HepG2 (cell line): ENCODE results near the gene DPT. TPM values are rescaled to one million over a fixed set of nuclear protein-coding genes. Genes with fewer than 3 reads are reported as not detected.

Experiments
- GFI1 ChIP-seq: sonication (generic); formaldehyde crosslinking; IDR thresholded peaks from 2 replicates; pipeline ENCODE4 v1.5.0; 2020; ENCODE audit warnings: missing genetic modification reagents, mild to moderate bottlenecking, borderline replicate concordance
- HDAC2 ChIP-seq: sonication (generic); formaldehyde crosslinking; IDR thresholded peaks from 2 replicates; pipeline ENCODE4 v1.4.0; 2020; ENCODE audit warnings: missing genetic modification reagents
- PHF5A ChIP-seq: IDR thresholded peaks from one replicate; pipeline ENCODE4 v1.6.1; 2018; ENCODE audit warnings: low read depth, missing genetic modification reagents; ENCODE audit not compliant: unreplicated experiment
- PITX1 ChIP-seq: sonication (generic); formaldehyde crosslinking; IDR thresholded peaks from 2 replicates; pipeline ENCODE4 v1.5.1; 2020; ENCODE audit warnings: mild to moderate bottlenecking, missing genetic modification reagents
- ZC3H4 ChIP-seq: sonication (generic); formaldehyde crosslinking; IDR thresholded peaks from 2 replicates; pipeline ENCODE4 v1.4.0; 2020; ENCODE audit warnings: missing genetic modification reagents, borderline replicate concordance
- ZEB1 ChIP-seq: IDR thresholded peaks from 2 replicates; pipeline ENCODE4 v1.6.1; 2012; ENCODE audit warnings: mild to moderate bottlenecking, low read depth, inconsistent platforms; ENCODE audit not compliant: insufficient replicate concordance
- ZNF33B ChIP-seq: sonication (generic); formaldehyde crosslinking; IDR thresholded peaks from 2 replicates; pipeline ENCODE4 v1.5.1; 2020; ENCODE audit warnings: mild to moderate bottlenecking, missing genetic modification reagents
- polyA plus RNA-seq, 8 experiments: library from polyadenylated mRNA; depleted of rRNA in 3 of 8; stranded (reverse) in 7 of 8; unstranded in 1 of 8; fragments of >200 nt; fragmentation: Illumina TruSeq in 4 of 8; extraction: Trizol in 4 of 8; gene quantifications; 2 replicates each; pipeline versions ENCODE4 v1.2.1 to v1.2.3, GENCODE V29; 2011 to 2016; ENCODE audit warnings: low read depth in 4 of 8, missing spikeins in 1 of 8, mixed read lengths in 1 of 8; ENCODE audit not compliant: insufficient read depth in 1 of 8
- total RNA-seq, 5 experiments: library from RNA; depleted of rRNA; stranded (reverse); fragments of >200 nt; fragmentation: Illumina TruSeq; extraction: Trizol; gene quantifications; 2 replicates each; pipeline ENCODE4 v1.2.3, GENCODE V29; 2016; ENCODE audit warnings: low read depth in 1 of 5
- TF ChIP-seq, protein P1 (sequence below): sonication (generic); formaldehyde crosslinking; IDR thresholded peaks from 2 replicates; pipeline ENCODE4 v1.5.1; 2020; ENCODE audit warnings: mild to moderate bottlenecking, missing genetic modification reagents, borderline replicate concordance
- TF ChIP-seq, protein P2 (sequence below): sonication (generic); formaldehyde crosslinking; IDR thresholded peaks from 2 replicates; pipeline ENCODE4 v1.4.0; 2020; ENCODE audit warnings: missing genetic modification reagents
- TF ChIP-seq, protein P3 (sequence below): sonication (generic); formaldehyde crosslinking; IDR thresholded peaks from 2 replicates; pipeline ENCODE4 v1.4.0; 2020; ENCODE audit warnings: missing genetic modification reagents
- TF ChIP-seq, protein P4 (sequence below): sonication (generic); formaldehyde crosslinking; IDR thresholded peaks from 2 replicates; pipeline ENCODE4 v1.4.0; 2020; ENCODE audit warnings: missing genetic modification reagents, borderline replicate concordance
- TF ChIP-seq, protein P5 (sequence below): IDR thresholded peaks from 2 replicates; pipeline ENCODE4 v1.6.1; 2016; ENCODE audit warnings: missing compliant biosample characterization, missing genetic modification reagents, borderline replicate concordance
- TF ChIP-seq, protein P6 (sequence below): sonication (generic); formaldehyde crosslinking; IDR thresholded peaks from 2 replicates; pipeline ENCODE4 v1.8.0; 2022; ENCODE audit warnings: mild to moderate bottlenecking, missing genetic modification reagents, moderate library complexity
- TF ChIP-seq, protein P7 (sequence below): sonication (generic); formaldehyde crosslinking; IDR thresholded peaks from 2 replicates; pipeline ENCODE4 v1.8.1; 2023; ENCODE audit warnings: missing genetic modification reagents, inconsistent platforms, borderline replicate concordance

Gene DPT
- total and polyA plus RNA-seq, 2 of the 13 experiments (the other 11 are each of a cell fraction or from before 2014, with no cell fraction given), result 0.04 TPM; not detected in 1

DNA sequence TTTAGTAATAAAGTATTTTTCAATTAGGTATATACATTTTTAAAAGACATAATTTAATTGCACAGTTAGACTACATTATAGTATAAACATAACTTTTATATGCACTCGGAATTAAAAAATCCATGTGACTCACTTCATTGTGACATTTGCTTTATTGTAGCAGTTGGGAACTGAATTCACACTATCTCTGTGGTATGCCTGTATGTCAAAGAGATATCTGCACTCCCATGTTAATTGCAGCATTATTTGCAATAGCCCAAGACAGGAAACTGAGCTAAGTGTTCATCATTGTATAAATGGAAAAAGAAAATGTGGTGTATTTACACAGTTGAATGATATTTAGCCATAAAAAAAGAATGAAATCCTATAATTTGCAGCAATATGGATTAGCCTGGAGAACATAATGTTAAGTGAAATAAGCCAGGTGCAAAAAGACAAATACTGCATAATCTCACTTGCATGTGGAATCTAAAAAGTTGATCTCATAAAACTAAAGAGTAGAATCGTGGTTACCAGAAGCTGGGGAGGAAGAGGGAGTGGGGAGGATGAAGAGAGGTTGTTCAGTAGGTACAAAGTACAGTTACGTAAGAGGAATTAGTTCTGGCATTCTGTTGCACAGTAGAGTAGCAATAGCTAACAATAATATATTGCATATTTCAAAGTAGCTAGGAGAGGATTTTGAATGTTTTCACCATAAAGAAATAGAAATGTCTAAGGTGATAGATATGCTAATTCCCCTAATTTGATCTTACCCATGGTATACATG lies 64.8 kb downstream of the DPT start (continued):
- TF ChIP-seq, protein P1, sequence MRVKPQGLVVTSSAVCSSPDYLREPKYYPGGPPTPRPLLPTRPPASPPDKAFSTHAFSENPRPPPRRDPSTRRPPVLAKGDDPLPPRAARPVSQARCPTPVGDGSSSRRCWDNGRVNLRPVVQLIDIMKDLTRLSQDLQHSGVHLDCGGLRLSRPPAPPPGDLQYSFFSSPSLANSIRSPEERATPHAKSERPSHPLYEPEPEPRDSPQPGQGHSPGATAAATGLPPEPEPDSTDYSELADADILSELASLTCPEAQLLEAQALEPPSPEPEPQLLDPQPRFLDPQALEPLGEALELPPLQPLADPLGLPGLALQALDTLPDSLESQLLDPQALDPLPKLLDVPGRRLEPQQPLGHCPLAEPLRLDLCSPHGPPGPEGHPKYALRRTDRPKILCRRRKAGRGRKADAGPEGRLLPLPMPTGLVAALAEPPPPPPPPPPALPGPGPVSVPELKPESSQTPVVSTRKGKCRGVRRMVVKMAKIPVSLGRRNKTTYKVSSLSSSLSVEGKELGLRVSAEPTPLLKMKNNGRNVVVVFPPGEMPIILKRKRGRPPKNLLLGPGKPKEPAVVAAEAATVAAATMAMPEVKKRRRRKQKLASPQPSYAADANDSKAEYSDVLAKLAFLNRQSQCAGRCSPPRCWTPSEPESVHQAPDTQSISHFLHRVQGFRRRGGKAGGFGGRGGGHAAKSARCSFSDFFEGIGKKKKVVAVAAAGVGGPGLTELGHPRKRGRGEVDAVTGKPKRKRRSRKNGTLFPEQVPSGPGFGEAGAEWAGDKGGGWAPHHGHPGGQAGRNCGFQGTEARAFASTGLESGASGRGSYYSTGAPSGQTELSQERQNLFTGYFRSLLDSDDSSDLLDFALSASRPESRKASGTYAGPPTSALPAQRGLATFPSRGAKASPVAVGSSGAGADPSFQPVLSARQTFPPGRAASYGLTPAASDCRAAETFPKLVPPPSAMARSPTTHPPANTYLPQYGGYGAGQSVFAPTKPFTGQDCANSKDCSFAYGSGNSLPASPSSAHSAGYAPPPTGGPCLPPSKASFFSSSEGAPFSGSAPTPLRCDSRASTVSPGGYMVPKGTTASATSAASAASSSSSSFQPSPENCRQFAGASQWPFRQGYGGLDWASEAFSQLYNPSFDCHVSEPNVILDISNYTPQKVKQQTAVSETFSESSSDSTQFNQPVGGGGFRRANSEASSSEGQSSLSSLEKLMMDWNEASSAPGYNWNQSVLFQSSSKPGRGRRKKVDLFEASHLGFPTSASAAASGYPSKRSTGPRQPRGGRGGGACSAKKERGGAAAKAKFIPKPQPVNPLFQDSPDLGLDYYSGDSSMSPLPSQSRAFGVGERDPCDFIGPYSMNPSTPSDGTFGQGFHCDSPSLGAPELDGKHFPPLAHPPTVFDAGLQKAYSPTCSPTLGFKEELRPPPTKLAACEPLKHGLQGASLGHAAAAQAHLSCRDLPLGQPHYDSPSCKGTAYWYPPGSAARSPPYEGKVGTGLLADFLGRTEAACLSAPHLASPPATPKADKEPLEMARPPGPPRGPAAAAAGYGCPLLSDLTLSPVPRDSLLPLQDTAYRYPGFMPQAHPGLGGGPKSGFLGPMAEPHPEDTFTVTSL (CRISPR knock-in tag), result peak; percentile 59; the same call in 1 of the 2 replicates
- TF ChIP-seq, protein P2, sequence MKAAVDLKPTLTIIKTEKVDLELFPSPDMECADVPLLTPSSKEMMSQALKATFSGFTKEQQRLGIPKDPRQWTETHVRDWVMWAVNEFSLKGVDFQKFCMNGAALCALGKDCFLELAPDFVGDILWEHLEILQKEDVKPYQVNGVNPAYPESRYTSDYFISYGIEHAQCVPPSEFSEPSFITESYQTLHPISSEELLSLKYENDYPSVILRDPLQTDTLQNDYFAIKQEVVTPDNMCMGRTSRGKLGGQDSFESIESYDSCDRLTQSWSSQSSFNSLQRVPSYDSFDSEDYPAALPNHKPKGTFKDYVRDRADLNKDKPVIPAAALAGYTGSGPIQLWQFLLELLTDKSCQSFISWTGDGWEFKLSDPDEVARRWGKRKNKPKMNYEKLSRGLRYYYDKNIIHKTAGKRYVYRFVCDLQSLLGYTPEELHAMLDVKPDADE (CRISPR knock-in tag), result no peak
- TF ChIP-seq ZNF33B (CRISPR knock-in tag), result no peak
- TF ChIP-seq PITX1 (CRISPR knock-in tag), result peak; percentile 73; the same call in 1 of the 2 replicates
- TF ChIP-seq, protein P3, sequence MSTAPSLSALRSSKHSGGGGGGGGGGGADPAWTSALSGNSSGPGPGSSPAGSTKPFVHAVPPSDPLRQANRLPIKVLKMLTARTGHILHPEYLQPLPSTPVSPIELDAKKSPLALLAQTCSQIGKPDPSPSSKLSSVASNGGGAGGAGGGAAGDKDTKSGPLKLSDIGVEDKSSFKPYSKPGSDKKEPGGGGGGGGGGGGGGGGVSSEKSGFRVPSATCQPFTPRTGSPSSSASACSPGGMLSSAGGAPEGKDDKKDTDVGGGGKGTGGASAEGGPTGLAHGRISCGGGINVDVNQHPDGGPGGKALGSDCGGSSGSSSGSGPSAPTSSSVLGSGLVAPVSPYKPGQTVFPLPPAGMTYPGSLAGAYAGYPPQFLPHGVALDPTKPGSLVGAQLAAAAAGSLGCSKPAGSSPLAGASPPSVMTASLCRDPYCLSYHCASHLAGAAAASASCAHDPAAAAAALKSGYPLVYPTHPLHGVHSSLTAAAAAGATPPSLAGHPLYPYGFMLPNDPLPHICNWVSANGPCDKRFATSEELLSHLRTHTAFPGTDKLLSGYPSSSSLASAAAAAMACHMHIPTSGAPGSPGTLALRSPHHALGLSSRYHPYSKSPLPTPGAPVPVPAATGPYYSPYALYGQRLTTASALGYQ (CRISPR knock-in tag), result no peak
- TF ChIP-seq, protein P4, sequence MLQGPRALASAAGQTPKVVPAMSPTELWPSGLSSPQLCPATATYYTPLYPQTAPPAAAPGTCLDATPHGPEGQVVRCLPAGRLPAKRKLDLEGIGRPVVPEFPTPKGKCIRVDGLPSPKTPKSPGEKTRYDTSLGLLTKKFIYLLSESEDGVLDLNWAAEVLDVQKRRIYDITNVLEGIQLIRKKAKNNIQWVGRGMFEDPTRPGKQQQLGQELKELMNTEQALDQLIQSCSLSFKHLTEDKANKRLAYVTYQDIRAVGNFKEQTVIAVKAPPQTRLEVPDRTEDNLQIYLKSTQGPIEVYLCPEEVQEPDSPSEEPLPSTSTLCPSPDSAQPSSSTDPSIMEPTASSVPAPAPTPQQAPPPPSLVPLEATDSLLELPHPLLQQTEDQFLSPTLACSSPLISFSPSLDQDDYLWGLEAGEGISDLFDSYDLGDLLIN (CRISPR knock-in tag), result no peak
- no peak for TF ChIP-seq ZC3H4 (CRISPR knock-in tag)
- no peak for TF ChIP-seq ZEB1
- TF ChIP-seq, protein P5, sequence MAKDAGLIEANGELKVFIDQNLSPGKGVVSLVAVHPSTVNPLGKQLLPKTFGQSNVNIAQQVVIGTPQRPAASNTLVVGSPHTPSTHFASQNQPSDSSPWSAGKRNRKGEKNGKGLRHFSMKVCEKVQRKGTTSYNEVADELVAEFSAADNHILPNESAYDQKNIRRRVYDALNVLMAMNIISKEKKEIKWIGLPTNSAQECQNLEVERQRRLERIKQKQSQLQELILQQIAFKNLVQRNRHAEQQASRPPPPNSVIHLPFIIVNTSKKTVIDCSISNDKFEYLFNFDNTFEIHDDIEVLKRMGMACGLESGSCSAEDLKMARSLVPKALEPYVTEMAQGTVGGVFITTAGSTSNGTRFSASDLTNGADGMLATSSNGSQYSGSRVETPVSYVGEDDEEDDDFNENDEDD (CRISPR knock-in tag), result no peak
- TF ChIP-seq, protein P6, sequence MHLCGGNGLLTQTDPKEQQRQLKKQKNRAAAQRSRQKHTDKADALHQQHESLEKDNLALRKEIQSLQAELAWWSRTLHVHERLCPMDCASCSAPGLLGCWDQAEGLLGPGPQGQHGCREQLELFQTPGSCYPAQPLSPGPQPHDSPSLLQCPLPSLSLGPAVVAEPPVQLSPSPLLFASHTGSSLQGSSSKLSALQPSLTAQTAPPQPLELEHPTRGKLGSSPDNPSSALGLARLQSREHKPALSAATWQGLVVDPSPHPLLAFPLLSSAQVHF, result no peak
- TF ChIP-seq, protein P7, sequence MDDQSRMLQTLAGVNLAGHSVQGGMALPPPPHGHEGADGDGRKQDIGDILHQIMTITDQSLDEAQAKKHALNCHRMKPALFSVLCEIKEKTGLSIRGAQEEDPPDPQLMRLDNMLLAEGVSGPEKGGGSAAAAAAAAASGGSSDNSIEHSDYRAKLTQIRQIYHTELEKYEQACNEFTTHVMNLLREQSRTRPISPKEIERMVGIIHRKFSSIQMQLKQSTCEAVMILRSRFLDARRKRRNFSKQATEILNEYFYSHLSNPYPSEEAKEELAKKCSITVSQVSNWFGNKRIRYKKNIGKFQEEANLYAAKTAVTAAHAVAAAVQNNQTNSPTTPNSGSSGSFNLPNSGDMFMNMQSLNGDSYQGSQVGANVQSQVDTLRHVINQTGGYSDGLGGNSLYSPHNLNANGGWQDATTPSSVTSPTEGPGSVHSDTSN (CRISPR knock-in tag), result no peak
- no peak for TF ChIP-seq HDAC2 (CRISPR knock-in tag)
- no peak for TF ChIP-seq GFI1 (CRISPR knock-in tag)
- TF ChIP-seq PHF5A (CRISPR knock-in tag), result no peak
